ENCODE data around the gene RNF151.

GRCh38 chr16:1919327-1919998, 47.2 kb upstream of the RNF151 start:
- no peak for TF ChIP-seq CTCF (IDR thresholded peaks at IDR 0.05)
- TF ChIP-seq BHLHE40 (IDR thresholded peaks at IDR 0.05; ENCODE audit: low read depth, low read length): no peak
- TF ChIP-seq CHD2 (IDR thresholded peaks at IDR 0.05; ENCODE audit: low read length, partially characterized antibody): no peak
- no peak for TF ChIP-seq RNF2 (IDR thresholded peaks at IDR 0.05; ENCODE audit: borderline replicate concordance, low read depth)
- TF ChIP-seq POLR2A (IDR thresholded peaks at IDR 0.05; ENCODE audit: low read length): no peak
- no peak for TF ChIP-seq RAD21 (conservative IDR thresholded peaks at IDR 0.05 in 1 of 2, IDR thresholded peaks at IDR 0.05 in 1 of 2)

All from A549 (cell line).